Measurements from ENCODE around the gene KRT86.
A peak's percentile ranks its signal among the peaks of the same experiment; 100 is the strongest.
"Not testable (repeated sequence)": the region's sequence is repeated elsewhere in the genome, so short reads cannot be mapped to it uniquely, and the experiment has no call there.

- not testable (repeated sequence) for TF ChIP-seq MAFF (IDR thresholded peaks at IDR 0.05; ENCODE audit: low read length); MAX (CRISPR knock-in tag; IDR thresholded peaks at IDR 0.05); TFAP4 (CRISPR knock-in tag; IDR thresholded peaks at IDR 0.05; ENCODE audit: borderline replicate concordance); NKRF (IDR thresholded peaks at IDR 0.05; ENCODE audit: borderline replicate concordance); THAP7 (CRISPR knock-in tag; IDR thresholded peaks at IDR 0.05); BCL6 (CRISPR knock-in tag; IDR thresholded peaks at IDR 0.05); CREB1 (IDR thresholded peaks at IDR 0.05); CREB1 (CRISPR knock-in tag; IDR thresholded peaks at IDR 0.05); ZNF76 (CRISPR knock-in tag; IDR thresholded peaks at IDR 0.05; ENCODE audit: borderline replicate concordance); SRF (CRISPR knock-in tag; IDR thresholded peaks at IDR 0.05)
- TF ChIP-seq CTCF (IDR thresholded peaks at IDR 0.05 in 2 of 3, conservative IDR thresholded peaks at IDR 0.05 in 1 of 3; ENCODE audit: insufficient read depth in 2 of 3, low read depth in 1 of 3, low read length in 3 of 3) = peak; percentile 47 to 64 (median 51)
Observed at GRCh38 chr12:52315721-52316120, 41.3 kb downstream of the KRT86 start.
